T-helper 1 cell treated with Interleukin-12 subunit alpha and Interleukin-12 subunit beta and Interleukin-4 antibody, amounts not matched to agents 30 μg/mL and 1 μg/mL, for 36 hours (primary cell): ENCODE data around the gene MYO5B.

ENCODE experiments used
- H3K27ac Mint-ChIP-seq: one replicate; pipeline ENCODE4 v1.8.0; 2021; ENCODE audit warnings: mild to moderate bottlenecking, mixed read lengths
- H3K27me3 Mint-ChIP-seq: one replicate; pipeline ENCODE4 v1.8.0; 2021; ENCODE audit warnings: low read depth, mixed read lengths
- H3K36me3 Mint-ChIP-seq: one replicate; pipeline ENCODE4 v1.8.0; 2021; ENCODE audit warnings: low read depth, mixed read lengths
- H3K4me1 Mint-ChIP-seq: one replicate; pipeline ENCODE4 v1.8.0; 2021; ENCODE audit warnings: low read depth, mixed read lengths
- H3K4me3 Mint-ChIP-seq: one replicate; pipeline ENCODE4 v1.8.0; 2021; ENCODE audit warnings: mild to moderate bottlenecking, moderate library complexity, mixed read lengths
- H3K9me3 Mint-ChIP-seq: one replicate; pipeline ENCODE4 v1.8.0; 2021; ENCODE audit warnings: mixed read lengths

The MYO5B gene

DNA sequence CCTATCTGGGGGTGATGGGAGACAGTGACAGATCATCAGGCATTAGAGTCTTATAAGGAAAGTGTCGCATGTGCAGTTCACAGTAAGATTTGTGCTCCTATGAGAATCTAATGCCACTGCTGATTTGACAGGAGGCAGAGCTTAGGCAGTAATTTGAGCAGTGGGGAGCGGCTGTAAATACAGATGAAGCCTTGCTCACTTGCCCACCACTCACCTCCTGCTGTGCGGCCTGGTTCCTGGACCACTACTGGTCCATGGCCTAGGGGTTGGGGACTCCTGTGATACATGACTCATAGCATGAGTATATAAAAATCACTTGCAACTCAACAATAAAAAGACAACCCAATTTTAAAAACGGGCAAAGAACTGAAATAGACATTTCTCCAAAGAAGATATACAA, 310.5 kb downstream of the MYO5B start:
- no peak overlapping the region for H3K27ac Mint-ChIP-seq
- no peaks in the 10 kb centered on the region for H3K4me1 Mint-ChIP-seq

GRCh38 chr18:49880661-49881060, 314.3 kb downstream of the MYO5B start:
- H3K27me3 Mint-ChIP-seq, result peaks cover 34% of the 10 kb centered on the region
- H3K4me1 Mint-ChIP-seq, result no peaks in the 10 kb centered on the region
- no peaks in the 10 kb centered on the region for H3K36me3 Mint-ChIP-seq
- no peaks in the 10 kb centered on the region for H3K9me3 Mint-ChIP-seq
- no peak overlapping the region for H3K4me3 Mint-ChIP-seq
- H3K27ac Mint-ChIP-seq, result no peak overlapping the region

More for the DNA sequence above, 310.5 kb downstream of the MYO5B start:
- Mint-ChIP-seq H3K27me3 (peaks cover 9% of the 10 kb centered on the region), H3K9me3 (no peaks in the 10 kb centered on the region), H3K4me3 (no peak overlapping the region), H3K36me3 (no peaks in the 10 kb centered on the region)

- Mint-ChIP-seq H3K36me3 (no peaks in the 10 kb centered on the region), H3K9me3 (no peaks in the 10 kb centered on the region), H3K4me3 (no peak overlapping the region), H3K27ac (no peak overlapping the region), H3K27me3 (peaks cover 38% of the 10 kb centered on the region), H3K4me1 (peaks cover 2% of the 10 kb centered on the region)
Observed at GRCh38 chr18:49879271-49879580, 315.7 kb downstream of the MYO5B start.

DNA sequence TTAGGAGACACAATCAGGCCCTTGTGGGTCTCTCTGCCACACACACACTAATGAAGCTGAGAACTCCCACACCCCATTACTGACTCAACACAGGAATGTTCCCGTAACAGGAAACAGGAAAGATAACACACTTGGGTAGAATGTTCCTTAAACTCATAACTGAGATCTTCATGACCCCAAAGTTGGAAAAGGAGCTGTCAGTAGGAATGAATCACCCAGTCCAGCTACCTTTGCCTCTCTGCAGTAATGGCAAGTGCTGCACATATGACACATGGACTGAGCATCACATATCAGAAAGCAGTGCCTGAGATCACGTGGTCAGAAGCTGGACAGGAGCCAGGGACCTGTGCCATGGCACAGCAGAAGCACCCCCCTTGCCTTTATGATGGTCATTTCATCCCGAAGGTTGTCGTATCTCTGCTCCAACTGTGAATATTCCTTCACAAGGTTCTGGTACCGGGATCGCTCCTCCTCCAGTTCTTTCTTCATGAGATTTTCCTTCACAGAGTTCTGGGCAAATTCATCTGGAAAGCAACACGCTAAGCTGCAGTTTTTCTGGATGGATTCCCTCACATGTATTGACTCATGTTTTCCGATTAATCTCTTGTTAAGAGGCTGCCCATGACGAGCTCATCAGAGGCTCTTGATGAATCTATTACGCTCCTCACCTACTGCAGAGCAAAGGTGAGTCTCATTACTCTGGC, 316.2 kb downstream of the MYO5B start:
- no peaks in the 10 kb centered on the region for H3K9me3 Mint-ChIP-seq
- H3K27me3 Mint-ChIP-seq, result peaks cover 37% of the 10 kb centered on the region
- H3K4me1 Mint-ChIP-seq, result peaks cover 2% of the 10 kb centered on the region
- no peaks in the 10 kb centered on the region for H3K36me3 Mint-ChIP-seq
- no peak overlapping the region for H3K4me3 Mint-ChIP-seq
- H3K27ac Mint-ChIP-seq, result no peak overlapping the region

GRCh38 chr18:49878015-49878414, 316.9 kb downstream of the MYO5B start:
- Mint-ChIP-seq H3K27me3 (peaks cover 35% of the 10 kb centered on the region), H3K4me3 (no peak overlapping the region), H3K36me3 (no peaks in the 10 kb centered on the region), H3K9me3 (no peaks in the 10 kb centered on the region), H3K4me1 (peaks cover 2% of the 10 kb centered on the region), H3K27ac (no peak overlapping the region)

- no peak overlapping the region for H3K4me3 Mint-ChIP-seq
- no peaks in the 10 kb centered on the region for H3K9me3 Mint-ChIP-seq
- H3K27ac Mint-ChIP-seq, result no peak overlapping the region
- H3K36me3 Mint-ChIP-seq, result no peaks in the 10 kb centered on the region
- peaks cover 2% of the 10 kb centered on the region for H3K4me1 Mint-ChIP-seq
- H3K27me3 Mint-ChIP-seq, result peaks cover 31% of the 10 kb centered on the region
Observed at GRCh38 chr18:49876536-49876935, 318.4 kb downstream of the MYO5B start.

- Mint-ChIP-seq H3K4me3 (no peak overlapping the region), H3K36me3 (no peaks in the 10 kb centered on the region), H3K4me1 (peaks cover 2% of the 10 kb centered on the region), H3K27ac (no peak overlapping the region), H3K9me3 (no peaks in the 10 kb centered on the region), H3K27me3 (peaks cover 31% of the 10 kb centered on the region)
Observed at GRCh38 chr18:49875783-49876182, 319.2 kb downstream of the MYO5B start.

- Mint-ChIP-seq H3K9me3 (no peaks in the 10 kb centered on the region), H3K27ac (no peak overlapping the region), H3K4me1 (peaks cover 2% of the 10 kb centered on the region), H3K4me3 (no peak overlapping the region), H3K27me3 (peaks cover 31% of the 10 kb centered on the region), H3K36me3 (no peaks in the 10 kb centered on the region)
Observed at GRCh38 chr18:49875155-49875554, 319.8 kb downstream of the MYO5B start.

DNA sequence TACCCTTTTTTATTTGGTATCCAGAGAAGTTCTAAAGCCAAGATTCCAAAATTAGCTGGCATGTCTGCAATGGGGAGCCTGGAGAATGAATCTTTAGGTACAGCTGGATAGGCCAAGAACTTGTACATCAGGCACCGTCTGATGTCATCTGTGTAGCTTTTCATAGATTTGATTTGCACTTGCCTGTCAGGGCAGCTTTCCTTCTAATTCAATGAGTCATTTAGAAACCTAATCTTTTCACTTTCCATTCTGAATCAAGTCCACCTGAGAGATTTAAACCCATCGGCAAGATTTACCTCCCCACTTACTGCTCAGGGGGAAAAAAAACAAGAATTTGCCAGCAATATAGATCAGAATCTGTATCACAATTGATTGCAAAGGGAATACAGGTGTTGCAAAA, 320.7 kb downstream of the MYO5B start:
- H3K27me3 Mint-ChIP-seq, result peaks cover 28% of the 10 kb centered on the region
- H3K9me3 Mint-ChIP-seq, result no peaks in the 10 kb centered on the region
- no peak overlapping the region for H3K27ac Mint-ChIP-seq
- H3K36me3 Mint-ChIP-seq, result no peaks in the 10 kb centered on the region
- H3K4me3 Mint-ChIP-seq, result no peak overlapping the region
- peaks cover 2% of the 10 kb centered on the region for H3K4me1 Mint-ChIP-seq

- Mint-ChIP-seq H3K27ac (no peak overlapping the region), H3K27me3 (peaks cover 3% of the 10 kb centered on the region), H3K36me3 (no peaks in the 10 kb centered on the region), H3K4me3 (no peak overlapping the region), H3K9me3 (no peaks in the 10 kb centered on the region), H3K4me1 (peaks cover 1% of the 10 kb centered on the region)
Observed at GRCh38 chr18:49869354-49869753, 325.6 kb downstream of the MYO5B start.

GRCh38 chr18:49866680-49867079, 328.3 kb downstream of the MYO5B start:
- Mint-ChIP-seq H3K9me3 (no peaks in the 10 kb centered on the region), H3K27me3 (peaks cover 4% of the 10 kb centered on the region), H3K4me1 (no peaks in the 10 kb centered on the region), H3K27ac (no peak overlapping the region), H3K4me3 (no peak overlapping the region), H3K36me3 (no peaks in the 10 kb centered on the region)

GRCh38 chr18:49865401-49865800, 329.5 kb downstream of the MYO5B start:
- Mint-ChIP-seq H3K4me3 (no peak overlapping the region), H3K36me3 (no peaks in the 10 kb centered on the region), H3K27ac (no peak overlapping the region), H3K4me1 (no peaks in the 10 kb centered on the region), H3K9me3 (no peaks in the 10 kb centered on the region), H3K27me3 (peaks cover 4% of the 10 kb centered on the region)

DNA sequence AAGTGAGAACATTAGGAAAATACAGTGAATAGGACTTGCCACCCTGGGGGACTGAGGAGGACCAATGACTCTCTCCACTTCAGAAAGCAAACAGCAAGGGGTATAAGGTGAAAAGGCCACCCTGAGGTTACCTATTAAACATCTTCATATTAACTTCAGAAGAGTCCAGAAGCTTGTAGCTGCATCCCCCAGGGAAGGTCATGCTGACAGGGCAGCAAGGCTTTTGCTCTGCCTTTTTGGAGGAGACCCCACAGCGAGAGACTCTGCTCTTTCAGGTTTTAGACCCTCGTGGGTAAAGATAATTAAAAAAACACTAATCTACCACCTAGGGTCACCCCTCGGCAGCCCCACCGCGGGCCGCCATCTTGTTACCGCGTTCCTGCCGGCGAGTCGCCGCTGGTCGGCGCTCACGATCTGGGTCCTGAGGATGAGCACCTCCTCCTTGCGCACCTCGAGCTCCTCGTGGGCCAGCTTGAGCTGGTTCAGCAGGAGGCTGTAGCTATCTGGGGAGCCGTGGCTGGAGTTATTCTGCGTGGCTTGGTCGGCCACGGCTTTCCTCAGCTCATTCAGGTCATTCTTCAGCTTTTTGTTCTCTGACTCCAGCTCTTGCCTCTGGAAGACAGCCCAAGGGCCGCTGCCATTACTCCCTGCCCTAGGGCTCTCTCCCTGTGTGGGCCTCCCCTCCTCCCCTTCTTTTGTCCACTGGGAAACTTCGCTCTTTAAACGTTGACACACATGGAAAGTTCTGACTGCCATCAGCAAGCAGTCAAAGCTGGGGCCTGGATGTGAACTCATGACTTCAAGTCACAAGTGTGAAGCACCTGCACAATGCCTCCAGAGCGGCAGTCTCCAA, 331.0 kb downstream of the MYO5B start:
- Mint-ChIP-seq H3K36me3 (no peaks in the 10 kb centered on the region), H3K4me3 (no peak overlapping the region), H3K27me3 (peaks cover 4% of the 10 kb centered on the region), H3K27ac (no peak overlapping the region), H3K4me1 (no peaks in the 10 kb centered on the region), H3K9me3 (no peaks in the 10 kb centered on the region)

- H3K4me1 Mint-ChIP-seq, result peaks cover 6% of the 10 kb centered on the region
- H3K4me3 Mint-ChIP-seq, result no peak overlapping the region
- no peaks in the 10 kb centered on the region for H3K9me3 Mint-ChIP-seq
- peaks cover 4% of the 10 kb centered on the region for H3K27me3 Mint-ChIP-seq
- H3K36me3 Mint-ChIP-seq, result no peaks in the 10 kb centered on the region
- no peak overlapping the region for H3K27ac Mint-ChIP-seq
Observed at GRCh38 chr18:49862656-49863385, 332.1 kb downstream of the MYO5B start.

DNA sequence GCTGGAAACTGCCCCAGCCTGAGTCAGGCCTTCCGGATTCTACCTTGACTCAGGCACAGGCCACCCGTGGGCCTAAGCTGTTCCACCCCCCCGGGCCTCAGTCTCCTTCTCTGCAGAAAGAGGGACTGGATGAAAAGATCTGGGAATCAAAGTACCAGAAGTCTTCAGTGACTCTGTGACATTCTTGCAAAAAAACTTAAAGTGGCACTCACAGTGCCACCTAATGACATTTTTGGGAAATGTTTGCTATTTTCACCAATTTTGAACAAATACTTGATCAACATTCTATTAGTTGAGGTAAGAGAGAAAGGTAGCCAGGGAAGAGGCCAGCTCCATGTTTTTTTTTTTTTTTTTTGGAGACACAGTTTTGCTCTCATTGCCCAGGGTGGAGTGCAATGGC, 333.3 kb downstream of the MYO5B start:
- Mint-ChIP-seq H3K27ac (no peak overlapping the region), H3K9me3 (no peaks in the 10 kb centered on the region), H3K27me3 (peaks cover 4% of the 10 kb centered on the region), H3K36me3 (no peaks in the 10 kb centered on the region), H3K4me3 (no peak overlapping the region), H3K4me1 (peaks cover 6% of the 10 kb centered on the region)
